Right kidney (tissue), 1 donor: ENCODE measurements around the gene SLC2A9.

Experiments used
- DNase-seq: peaks from one replicate; pipeline ENCODE4 v3.0.0-alpha.2; 2016

The SLC2A9 gene

DNA sequence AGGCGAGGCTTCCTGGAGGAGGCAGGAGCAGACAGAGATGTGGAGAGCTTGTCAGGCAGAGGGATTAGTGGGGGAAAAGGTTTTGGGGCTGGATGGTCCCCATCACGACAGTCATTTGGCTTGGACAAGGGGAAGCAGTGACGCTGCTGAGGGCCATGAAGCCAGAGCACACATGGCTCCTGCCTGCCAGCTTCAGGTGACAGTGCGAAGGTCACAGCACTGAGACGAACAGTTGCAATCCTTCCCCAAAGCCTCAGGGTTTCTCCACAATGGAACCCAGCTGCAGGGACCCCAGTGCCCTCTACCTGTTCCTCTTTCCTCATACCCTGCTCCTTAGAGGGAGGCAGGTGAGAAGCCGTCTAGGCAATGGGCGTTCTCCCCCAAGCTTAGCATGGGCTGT is 129.6 kb downstream of the SLC2A9 start:
- DNase-seq, result no peak

DNA sequence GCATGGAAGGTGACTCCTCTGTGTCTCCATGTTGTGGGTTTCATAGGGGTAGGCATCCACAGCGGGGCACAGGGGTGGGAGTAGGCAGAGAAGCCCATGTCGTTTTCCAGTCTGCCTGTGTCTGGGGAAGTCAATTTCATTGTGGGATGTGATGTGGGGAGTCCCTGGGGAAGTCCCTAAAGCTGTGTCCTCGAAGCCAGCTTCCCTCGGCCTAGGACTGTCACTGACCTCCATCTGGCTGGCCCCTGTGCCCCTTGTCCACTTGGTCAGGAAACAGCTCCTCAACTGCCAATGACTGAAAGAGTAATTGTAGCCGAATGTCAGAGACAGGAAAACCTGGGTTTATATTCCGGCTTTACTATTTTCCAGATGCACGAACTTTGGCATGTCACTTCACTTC is 130.2 kb downstream of the SLC2A9 start:
- no peak for DNase-seq

DNA sequence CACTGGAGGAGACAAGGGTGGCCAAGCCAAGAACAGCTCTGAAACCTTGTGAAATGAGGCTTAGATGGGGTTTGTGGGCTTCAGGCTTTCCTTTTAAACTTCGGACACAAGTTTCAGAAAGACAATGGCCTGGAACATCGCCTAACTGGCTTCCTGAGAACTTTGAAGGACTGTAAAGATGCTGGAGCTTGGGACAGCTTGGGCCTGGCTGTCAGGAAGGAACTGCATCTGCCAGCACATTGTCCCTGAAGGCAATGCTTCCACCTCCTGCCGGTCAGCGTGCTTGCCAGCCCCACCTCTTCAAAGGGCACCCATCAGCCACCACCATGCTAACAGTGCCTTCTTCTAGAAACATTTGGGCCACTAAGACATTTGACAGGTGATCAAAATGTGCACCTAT is 132.0 kb downstream of the SLC2A9 start:
- DNase-seq, result no peak

DNA sequence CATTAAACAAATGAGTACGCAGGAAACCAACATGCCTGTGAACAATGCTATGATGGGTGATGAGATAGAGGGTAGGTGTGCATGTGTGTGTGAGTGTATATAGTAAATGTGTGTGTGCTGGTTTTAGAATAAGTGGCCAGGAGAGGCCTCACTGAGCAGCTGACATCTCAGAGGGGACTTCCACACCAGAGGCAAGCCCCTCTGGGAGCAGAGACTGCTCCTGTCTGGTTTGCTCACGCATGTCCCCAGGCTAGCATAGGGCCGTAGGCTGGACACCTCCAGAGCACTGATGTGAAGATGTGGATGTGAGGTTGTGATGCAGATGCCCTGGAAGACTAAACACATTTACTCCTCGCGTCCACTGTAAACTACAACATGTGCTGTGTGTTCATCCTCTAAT is 135.3 kb downstream of the SLC2A9 start:
- DNase-seq, result no peak

GRCh38 chr4:9880406-9881197 is 140.7 kb downstream of the SLC2A9 start:
- no peak for DNase-seq

DNA sequence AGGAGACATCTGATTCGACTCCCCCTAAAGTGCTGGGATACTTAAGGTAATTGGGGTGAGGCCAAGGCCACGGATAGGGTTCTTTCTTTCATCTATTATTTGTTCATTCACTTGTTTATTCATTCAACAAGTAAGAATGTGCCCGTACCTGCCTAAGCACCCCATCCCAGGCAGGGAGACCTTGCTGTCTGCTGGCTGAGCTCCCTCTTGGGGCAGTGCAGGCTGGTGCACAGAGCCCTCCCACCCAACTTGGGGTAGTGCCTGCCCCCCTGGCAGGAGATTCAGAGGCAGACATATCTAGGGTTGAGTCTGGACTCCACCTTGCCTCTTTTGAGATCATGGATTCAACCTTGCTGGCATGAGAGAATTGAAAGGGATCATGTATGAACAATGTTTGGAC is 144.2 kb downstream of the SLC2A9 start:
- no peak for DNase-seq

GRCh38 chr4:9875516-9875915 is 145.8 kb downstream of the SLC2A9 start:
- no peak for DNase-seq

- DNase-seq, result no peak
Measured at GRCh38 chr4:9874385-9874784, 146.9 kb downstream of the SLC2A9 start.

DNA sequence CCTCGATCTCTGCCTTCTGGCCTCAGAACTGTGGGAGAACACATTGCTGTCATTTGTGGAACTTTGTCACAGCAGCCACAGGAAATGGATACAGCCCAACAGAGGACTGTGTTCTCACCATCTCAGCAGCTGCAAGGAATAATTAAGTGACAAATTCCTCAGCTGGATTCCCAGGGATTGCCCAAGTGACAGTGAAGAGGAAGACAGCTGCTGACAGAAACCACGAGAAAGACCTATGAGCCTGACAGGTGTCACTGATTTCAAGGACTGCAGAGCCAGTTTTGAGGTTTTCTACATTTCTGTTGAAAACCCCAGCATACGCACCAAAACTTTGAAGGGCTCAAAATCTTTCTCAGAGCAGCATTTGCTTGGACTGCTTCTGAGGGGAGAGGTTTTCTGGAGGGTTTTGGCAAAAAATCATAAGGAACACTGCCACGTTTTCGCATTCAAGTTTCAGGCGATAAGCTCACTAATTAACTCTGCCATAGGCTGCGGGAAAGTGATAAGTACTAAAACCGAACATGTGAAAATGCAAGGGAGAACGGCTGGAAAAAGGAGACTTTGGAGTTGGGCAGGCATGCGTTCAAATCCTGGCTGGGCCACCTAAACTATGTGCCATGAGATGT is 151.0 kb downstream of the SLC2A9 start:
- no peak for DNase-seq

DNA sequence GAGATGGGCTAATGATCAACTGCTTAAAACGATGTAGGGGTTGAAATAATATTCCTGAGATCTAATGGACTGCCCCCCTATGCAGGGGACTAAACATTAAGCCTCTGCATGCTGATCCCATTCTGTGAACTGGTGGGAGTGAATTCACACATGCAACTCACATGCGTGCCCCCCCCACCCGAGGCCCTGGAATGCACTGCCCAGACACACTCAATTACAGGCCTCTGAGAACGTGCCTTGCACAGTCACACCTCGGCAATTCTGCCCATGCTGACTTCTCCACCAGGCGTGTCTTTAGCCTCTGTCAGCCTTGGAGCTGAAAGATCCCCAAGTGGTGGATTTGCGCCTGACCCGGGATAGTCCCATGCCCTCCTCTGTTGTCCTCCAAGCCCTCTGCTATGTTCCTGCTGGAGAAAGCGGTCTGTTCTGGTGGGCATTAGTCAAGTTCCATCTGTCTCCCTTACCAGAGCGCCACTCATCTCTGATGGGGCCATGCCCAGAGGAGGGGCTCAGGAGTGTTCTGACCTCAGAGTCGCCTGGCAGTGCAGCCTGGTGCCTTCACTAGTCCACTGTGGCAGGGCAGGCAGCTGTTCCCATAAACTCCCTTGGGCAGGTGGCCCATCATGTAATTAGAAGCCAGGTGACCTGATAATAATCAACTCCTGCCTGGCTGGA is 153.4 kb downstream of the SLC2A9 start:
- peak; percentile 42 for DNase-seq

DNA sequence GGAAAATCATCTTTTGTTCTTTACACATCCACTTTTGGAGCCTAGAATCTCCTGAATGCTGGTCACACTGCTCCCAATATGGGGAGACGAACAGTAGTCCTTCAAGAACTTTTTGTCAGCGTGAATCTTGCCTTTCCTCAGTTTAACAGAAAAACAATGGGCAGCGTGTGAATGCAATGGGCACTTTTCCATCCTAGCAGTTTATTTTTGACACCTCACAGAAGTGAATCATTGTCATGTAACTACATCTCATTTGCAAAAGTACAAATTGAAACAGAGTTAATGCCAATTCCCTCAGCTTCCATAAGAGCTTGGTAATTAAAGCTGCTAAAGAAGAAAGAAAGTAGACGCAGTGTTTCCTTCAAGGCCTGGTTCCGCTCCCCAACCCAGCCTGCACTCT is 154.4 kb downstream of the SLC2A9 start:
- DNase-seq, result no peak

- DNase-seq, result no peak
Measured at GRCh38 chr4:9861561-9861960, 159.7 kb downstream of the SLC2A9 start.

GRCh38 chr4:9859810-9860209 is 161.5 kb downstream of the SLC2A9 start:
- no peak for DNase-seq

DNA sequence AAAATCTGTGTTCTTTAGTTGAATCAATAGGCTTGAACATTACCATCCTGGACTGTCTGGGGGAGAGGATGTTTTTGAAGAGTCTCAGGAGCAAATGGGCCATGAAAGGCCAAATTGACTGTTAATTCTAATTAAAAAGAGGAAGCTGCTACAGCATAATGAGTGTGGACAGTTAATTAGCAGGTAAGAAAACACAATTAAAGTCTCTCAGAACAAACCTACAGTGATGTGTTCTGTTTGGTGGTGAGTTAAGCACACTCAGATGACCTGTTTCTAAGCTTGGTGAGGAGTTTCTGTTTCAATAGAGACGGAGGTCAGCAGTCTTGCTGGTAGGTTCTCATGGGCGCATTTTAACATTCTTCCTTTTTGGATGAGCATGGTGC is 171.8 kb downstream of the SLC2A9 start:
- no peak for DNase-seq

DNA sequence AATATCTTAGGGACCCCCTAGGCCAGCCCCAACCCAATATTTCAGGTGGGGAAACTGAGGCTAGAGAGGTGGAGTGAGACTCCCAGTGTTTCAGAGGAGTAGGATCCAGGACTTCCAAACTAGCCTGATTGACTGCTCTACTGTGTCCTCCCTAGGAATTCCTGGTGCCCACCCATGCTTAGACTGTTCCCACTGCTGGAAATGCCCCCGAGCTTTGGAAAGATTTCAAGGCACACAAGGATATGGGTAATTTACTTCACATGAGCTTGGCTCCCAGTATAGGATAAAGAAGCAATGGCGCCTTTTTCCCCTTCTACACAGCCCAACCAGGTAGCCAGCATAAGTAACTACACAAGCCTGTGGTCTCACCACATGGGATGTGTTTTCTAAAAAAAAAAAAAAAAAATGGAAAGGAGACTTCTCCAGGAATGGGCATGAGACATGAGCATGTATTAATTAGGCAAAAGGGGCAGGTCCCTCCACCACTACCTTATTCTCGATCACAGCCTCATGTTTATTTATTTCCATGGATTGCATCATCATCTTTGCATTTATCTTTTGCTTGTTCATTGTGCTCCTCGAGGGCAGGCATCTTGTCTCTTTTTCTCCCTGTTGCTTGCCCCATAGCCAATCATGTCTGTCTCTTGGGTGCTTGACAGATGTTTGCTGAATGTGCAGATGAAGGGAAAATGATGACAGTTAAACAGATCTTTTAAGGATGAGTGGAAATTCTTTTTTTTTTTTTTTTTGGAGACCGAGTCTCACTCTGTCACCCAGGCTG is 173.1 kb downstream of the SLC2A9 start:
- no peak for DNase-seq

- DNase-seq, result no peak
Measured at GRCh38 chr4:9845791-9846493, 175.4 kb downstream of the SLC2A9 start.

DNA sequence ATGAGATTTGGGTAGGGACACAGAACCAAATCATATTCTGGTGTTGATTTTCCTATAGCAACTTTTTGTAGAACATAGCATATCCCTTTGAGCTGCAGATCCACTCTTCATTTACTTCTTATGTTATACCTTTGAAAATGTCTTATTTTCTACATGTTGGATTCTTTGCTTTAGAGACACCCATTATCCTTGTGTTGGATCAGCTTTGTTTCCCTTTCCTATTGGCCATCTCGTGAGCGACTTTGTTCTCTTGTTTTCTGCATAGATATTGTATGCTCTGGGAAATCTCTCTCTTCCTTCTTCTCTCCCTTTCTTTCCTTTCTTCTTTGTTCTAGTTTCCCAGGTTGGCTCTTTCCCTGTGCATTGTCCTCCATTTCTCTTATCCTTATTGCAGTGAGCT is 180.2 kb downstream of the SLC2A9 start:
- no peak for DNase-seq

DNA sequence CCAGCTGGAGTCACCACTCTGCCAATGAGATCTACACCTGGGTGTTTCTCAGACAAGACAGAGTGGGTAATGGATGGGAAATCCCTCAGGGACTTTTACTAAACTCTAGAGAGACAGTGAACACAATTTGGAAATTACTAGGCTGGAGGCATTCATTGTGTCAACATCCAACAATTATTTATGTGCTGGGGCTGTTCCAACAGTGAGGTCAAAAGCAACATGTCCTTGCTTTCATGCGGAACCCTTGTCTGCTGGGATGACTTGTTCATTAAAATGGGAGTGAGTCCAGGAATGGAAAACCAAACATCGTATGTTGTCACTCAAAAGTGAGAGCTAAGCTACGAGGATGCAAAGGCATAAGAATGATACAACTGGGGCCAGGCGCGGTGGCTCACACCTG is 185.9 kb downstream of the SLC2A9 start:
- DNase-seq, result no peak

DNA sequence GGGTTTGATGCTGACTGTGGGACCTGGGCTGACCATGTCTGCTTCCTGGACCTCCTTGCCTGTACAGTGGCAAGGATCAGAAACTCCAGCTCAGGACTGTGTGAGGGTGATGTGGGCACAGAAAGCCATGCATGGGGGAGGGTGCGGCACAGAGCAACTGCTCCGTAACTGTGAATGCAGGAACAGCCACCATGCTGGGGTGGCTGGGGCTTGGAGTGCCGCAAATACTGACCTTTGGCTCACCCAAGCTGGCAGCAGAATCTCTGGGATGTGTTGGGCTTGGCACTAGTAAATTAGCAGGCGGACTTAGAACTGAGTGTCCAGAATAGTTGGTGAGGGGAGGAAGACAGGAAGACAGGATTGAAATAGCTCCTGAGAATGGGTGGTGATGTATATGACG is 187.9 kb downstream of the SLC2A9 start:
- no peak for DNase-seq

DNA sequence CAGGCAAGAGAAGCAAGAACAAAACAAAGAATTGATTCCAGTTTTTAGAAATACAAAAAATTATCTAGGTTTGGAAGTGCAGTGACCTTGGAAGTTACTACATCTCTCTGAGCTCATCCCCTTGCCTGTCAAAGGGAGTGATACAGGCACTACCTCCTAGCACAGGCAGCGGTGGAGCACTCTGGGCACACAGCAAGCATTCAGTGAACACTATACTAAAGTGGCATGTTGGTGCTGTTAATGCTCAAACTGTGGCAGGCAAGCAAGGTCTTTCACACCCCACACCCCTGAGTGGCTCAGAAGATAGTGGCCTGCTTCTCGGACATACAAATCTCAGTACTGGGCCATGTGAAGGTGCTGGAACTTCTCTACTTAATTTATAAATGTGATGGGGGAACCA is 188.7 kb downstream of the SLC2A9 start:
- no peak for DNase-seq

- no peak for DNase-seq
Measured at GRCh38 chr4:9826551-9826950, 194.7 kb downstream of the SLC2A9 start.

GRCh38 chr4:9825049-9825448 is 196.2 kb downstream of the SLC2A9 start:
- DNase-seq, result no peak
